GM21447 (cell line): Measurements from ENCODE around the gene ANKRD63.

Source experiments
- ATAC-seq: cut with Tn5 transposase; IDR thresholded peaks from one replicate; pipeline ENCODE4 v1.9.1; 2021; ENCODE audit not compliant: unreplicated experiment

The ANKRD63 gene

GRCh38 chr15:40313531-40314398 lies 30.9 kb upstream of the ANKRD63 start:
- no peak for ATAC-seq

- no peak for ATAC-seq
Observed at GRCh38 chr15:40312370-40313158, 29.7 kb upstream of the ANKRD63 start.

- no peak for ATAC-seq
Observed at GRCh38 chr15:40310993-40311392, 28.1 kb upstream of the ANKRD63 start.

GRCh38 chr15:40310001-40310959 lies 27.4 kb upstream of the ANKRD63 start:
- ATAC-seq: no peak

- ATAC-seq: no peak
Observed at GRCh38 chr15:40309344-40309862, 26.5 kb upstream of the ANKRD63 start.

GRCh38 chr15:40307421-40308211 lies 24.8 kb upstream of the ANKRD63 start, which contains the start of gene PLCB2:
TSS of gene PLCB2 (minus strand) at chr15:40307935. CDS start at chr15:40307672, 263 bp downstream.
- peak; percentile 68 for ATAC-seq

GRCh38 chr15:40306908-40307307 lies 24.0 kb upstream of the ANKRD63 start:
- ATAC-seq: no peak

GRCh38 chr15:40306371-40306770 lies 23.5 kb upstream of the ANKRD63 start:
- ATAC-seq: no peak

GRCh38 chr15:40305281-40305680 lies 22.4 kb upstream of the ANKRD63 start:
- ATAC-seq: no peak

- no peak for ATAC-seq
Observed at GRCh38 chr15:40303576-40303975, 20.7 kb upstream of the ANKRD63 start.

- ATAC-seq: no peak
Observed at GRCh38 chr15:40302981-40303380, 20.1 kb upstream of the ANKRD63 start.

GRCh38 chr15:40302288-40302886 lies 19.5 kb upstream of the ANKRD63 start:
- ATAC-seq: no peak

- ATAC-seq: no peak
Observed at GRCh38 chr15:40301467-40302179, 18.8 kb upstream of the ANKRD63 start.

GRCh38 chr15:40300771-40301170 lies 17.9 kb upstream of the ANKRD63 start:
- no peak for ATAC-seq

GRCh38 chr15:40300367-40300766 lies 17.5 kb upstream of the ANKRD63 start:
- no peak for ATAC-seq

GRCh38 chr15:40298216-40298935 lies 15.5 kb upstream of the ANKRD63 start:
- ATAC-seq: no peak

- ATAC-seq: no peak
Observed at GRCh38 chr15:40297356-40297755, 14.5 kb upstream of the ANKRD63 start.

GRCh38 chr15:40296561-40297230 lies 13.8 kb upstream of the ANKRD63 start:
- no peak for ATAC-seq
